Ishikawa (cell line): Measurements from ENCODE around the gene TBC1D14.

Source experiments
- CEBPB ChIP-seq: IDR thresholded peaks from 2 replicates; pipeline ENCODE4 v1.6.1; 2012
- EP300 ChIP-seq: IDR thresholded peaks from 2 replicates; pipeline ENCODE4 v1.6.1; 2012; ENCODE audit warnings: borderline replicate concordance
- TCF12 ChIP-seq: IDR thresholded peaks from 2 replicates; pipeline ENCODE4 v1.6.1; 2012; ENCODE audit warnings: low read depth
- USF1 ChIP-seq: IDR thresholded peaks from 2 replicates; pipeline ENCODE4 v1.6.1; 2012
- ZBTB7A ChIP-seq: IDR thresholded peaks from 2 replicates; pipeline ENCODE4 v1.6.1; 2012; ENCODE audit warnings: low read depth
- TF ChIP-seq, protein P1 (sequence below): IDR thresholded peaks from 2 replicates; pipeline ENCODE4 v1.6.1; 2012; ENCODE audit warnings: low read depth, mild to moderate bottlenecking
- TF ChIP-seq, protein P2 (sequence below): IDR thresholded peaks from 2 replicates; pipeline ENCODE4 v1.6.1; 2012

GRCh38 chr4:7058792-7059191, 149.2 kb downstream of the TBC1D14 start:
- TF ChIP-seq, protein P1, sequence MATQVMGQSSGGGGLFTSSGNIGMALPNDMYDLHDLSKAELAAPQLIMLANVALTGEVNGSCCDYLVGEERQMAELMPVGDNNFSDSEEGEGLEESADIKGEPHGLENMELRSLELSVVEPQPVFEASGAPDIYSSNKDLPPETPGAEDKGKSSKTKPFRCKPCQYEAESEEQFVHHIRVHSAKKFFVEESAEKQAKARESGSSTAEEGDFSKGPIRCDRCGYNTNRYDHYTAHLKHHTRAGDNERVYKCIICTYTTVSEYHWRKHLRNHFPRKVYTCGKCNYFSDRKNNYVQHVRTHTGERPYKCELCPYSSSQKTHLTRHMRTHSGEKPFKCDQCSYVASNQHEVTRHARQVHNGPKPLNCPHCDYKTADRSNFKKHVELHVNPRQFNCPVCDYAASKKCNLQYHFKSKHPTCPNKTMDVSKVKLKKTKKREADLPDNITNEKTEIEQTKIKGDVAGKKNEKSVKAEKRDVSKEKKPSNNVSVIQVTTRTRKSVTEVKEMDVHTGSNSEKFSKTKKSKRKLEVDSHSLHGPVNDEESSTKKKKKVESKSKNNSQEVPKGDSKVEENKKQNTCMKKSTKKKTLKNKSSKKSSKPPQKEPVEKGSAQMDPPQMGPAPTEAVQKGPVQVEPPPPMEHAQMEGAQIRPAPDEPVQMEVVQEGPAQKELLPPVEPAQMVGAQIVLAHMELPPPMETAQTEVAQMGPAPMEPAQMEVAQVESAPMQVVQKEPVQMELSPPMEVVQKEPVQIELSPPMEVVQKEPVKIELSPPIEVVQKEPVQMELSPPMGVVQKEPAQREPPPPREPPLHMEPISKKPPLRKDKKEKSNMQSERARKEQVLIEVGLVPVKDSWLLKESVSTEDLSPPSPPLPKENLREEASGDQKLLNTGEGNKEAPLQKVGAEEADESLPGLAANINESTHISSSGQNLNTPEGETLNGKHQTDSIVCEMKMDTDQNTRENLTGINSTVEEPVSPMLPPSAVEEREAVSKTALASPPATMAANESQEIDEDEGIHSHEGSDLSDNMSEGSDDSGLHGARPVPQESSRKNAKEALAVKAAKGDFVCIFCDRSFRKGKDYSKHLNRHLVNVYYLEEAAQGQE, result no peak
- TF ChIP-seq USF1, result no peak
- TF ChIP-seq CEBPB, result no peak
- TF ChIP-seq ZBTB7A, result no peak
- TF ChIP-seq TCF12, result no peak
- TF ChIP-seq, protein P2, sequence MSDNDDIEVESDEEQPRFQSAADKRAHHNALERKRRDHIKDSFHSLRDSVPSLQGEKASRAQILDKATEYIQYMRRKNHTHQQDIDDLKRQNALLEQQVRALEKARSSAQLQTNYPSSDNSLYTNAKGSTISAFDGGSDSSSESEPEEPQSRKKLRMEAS, result no peak
- no peak for TF ChIP-seq EP300
